ENCODE measurements around the gene UBAP2L.

- TF ChIP-seq POLR2AphosphoS5 (IDR thresholded peaks at IDR 0.05) (no peak), POLR2A (IDR thresholded peaks at IDR 0.05) (no peak), EP300 (IDR thresholded peaks at IDR 0.05) (no peak)
Observed at GRCh38 chr1:154193821-154194220, 26.9 kb upstream of the UBAP2L start.

Data from gastroesophageal sphincter (tissue), 2 donors.